HFFc6 (cell line): ENCODE results near the gene PINLYP. TPM values are rescaled to one million over a fixed set of nuclear protein-coding genes. Genes with fewer than 3 reads are reported as not detected.

Experiments
- DNase-seq: peaks from one replicate; pipeline ENCODE4 v3.0.0-alpha.2; 2018
- H3K27ac Mint-ChIP-seq: 2 replicates; pipeline ENCODE4 v1.8.0; 2020; ENCODE audit warnings: mild to moderate bottlenecking, mixed read lengths
- H3K27me3 Mint-ChIP-seq: 2 replicates; pipeline ENCODE4 v1.8.0; 2021; ENCODE audit warnings: mild to moderate bottlenecking, moderate library complexity, mixed read lengths; ENCODE audit not compliant: insufficient read depth
- H3K36me3 Mint-ChIP-seq: 2 replicates; pipeline ENCODE4 v1.8.0; 2021; ENCODE audit warnings: low read depth, mixed read lengths
- H3K4me1 Mint-ChIP-seq: 2 replicates; pipeline ENCODE4 v1.8.0; 2020; ENCODE audit warnings: low read depth, mixed read lengths
- H3K4me3 Mint-ChIP-seq: 2 replicates; pipeline ENCODE4 v1.8.0; 2020; ENCODE audit warnings: mild to moderate bottlenecking, moderate library complexity, mixed read lengths
- H3K9me3 Mint-ChIP-seq: 2 replicates; pipeline ENCODE4 v1.8.0; 2020; ENCODE audit warnings: mild to moderate bottlenecking, mixed read lengths
- CTCF ChIP-seq: fragments of 200-600 bp; sonication (generic); IDR thresholded peaks from 2 replicates; pipeline ENCODE4 v1.5.0; 2021; ENCODE audit warnings: antibody characterized with exemption, mild to moderate bottlenecking
- total RNA-seq, 6 experiments: library from RNA; stranded (reverse); fragmentation: NEBNext Ultra II Directional; extraction: Animal tissue kit (Norgen Biotek cat#: 25700); gene quantifications; 2 replicates in 1 of 6; 3 replicates in 5 of 6; pipeline ENCODE4 v1.2.3, GENCODE V29; 2021

PINLYP gene
- total RNA-seq, 6 experiments from 2014 or later, result 0.23 to 0.61 TPM; not detected in 4

- no peak for TF ChIP-seq CTCF
- Mint-ChIP-seq H3K36me3 (peaks cover 19% of the 10 kb centered on the region), H3K4me3 (no peak overlapping the region), H3K27me3 (peaks cover 3% of the 10 kb centered on the region), H3K9me3 (no peaks in the 10 kb centered on the region), H3K27ac (no peak overlapping the region), H3K4me1 (peaks cover 21% of the 10 kb centered on the region)
- no peak for DNase-seq
Measured at GRCh38 chr19:43616306-43616705, 40.7 kb downstream of the PINLYP start.

- Mint-ChIP-seq H3K4me1 (peaks cover 21% of the 10 kb centered on the region), H3K27ac (no peak overlapping the region), H3K4me3 (no peak overlapping the region), H3K36me3 (peaks cover 14% of the 10 kb centered on the region), H3K9me3 (no peaks in the 10 kb centered on the region), H3K27me3 (peaks cover 3% of the 10 kb centered on the region)
- no peak for TF ChIP-seq CTCF
- DNase-seq, result no peak
Measured at GRCh38 chr19:43616954-43617353, 41.4 kb downstream of the PINLYP start.

GRCh38 chr19:43618921-43619261 is 43.3 kb downstream of the PINLYP start:
- no peak for DNase-seq
- Mint-ChIP-seq H3K36me3 (no peaks in the 10 kb centered on the region), H3K4me1 (peaks cover 21% of the 10 kb centered on the region), H3K9me3 (no peaks in the 10 kb centered on the region), H3K4me3 (peak overlapping the region; percentile 96), H3K27me3 (peaks cover 4% of the 10 kb centered on the region), H3K27ac (peak overlapping the region; percentile 98)
- TF ChIP-seq CTCF, result no peak

GRCh38 chr19:43619262-43620060 is 43.9 kb downstream of the PINLYP start, which contains the start of gene ZNF428:
TSS of gene ZNF428 (minus strand) at chr19:43619629. CDS start at chr19:43614304, 5,325 bp downstream.
- H3K9me3 Mint-ChIP-seq, result no peaks in the 10 kb centered on the region
- H3K4me1 Mint-ChIP-seq, result peaks cover 21% of the 10 kb centered on the region

More at GRCh38 chr19:43619262-43620060, 43.9 kb downstream of the PINLYP start, which contains the start of gene ZNF428:
- H3K27ac Mint-ChIP-seq, result peak within 1 kb of the TSS; percentile 98
- H3K36me3 Mint-ChIP-seq, result no peaks in the 10 kb centered on the region
- no peak for TF ChIP-seq CTCF
- peak; percentile 69 for DNase-seq
- H3K4me3 Mint-ChIP-seq, result peak within 1 kb of the TSS; percentile 96
- peaks cover 5% of the 10 kb centered on the region for H3K27me3 Mint-ChIP-seq
